Colonic mucosa (tissue), 4 donors: ENCODE measurements around the gene C1R. TPM values are rescaled to one million over a fixed set of nuclear protein-coding genes. Genes with fewer than 3 reads are reported as not detected.
"Not testable (repeated sequence)": the region's sequence is repeated elsewhere in the genome, so short reads cannot be mapped to it uniquely, and the experiment has no call there.

Source experiments
- DNase-seq: peaks from one replicate; pipeline ENCODE4 v3.0.0-alpha.2; 2020
- H3K27ac ChIP-seq: fragments of 200-600 bp; one replicate; pipeline ENCODE4 v1.8.0; 2021
- H3K27me3 ChIP-seq: fragments of 200-600 bp; one replicate; pipeline ENCODE4 v1.8.0; 2021
- H3K36me3 ChIP-seq: fragments of 200-600 bp; one replicate; pipeline ENCODE4 v1.8.0; 2021
- H3K4me1 ChIP-seq: fragments of 200-600 bp; one replicate; pipeline ENCODE4 v1.8.0; 2021; ENCODE audit warnings: mild to moderate bottlenecking
- H3K4me3 ChIP-seq: fragments of 200-600 bp; one replicate; pipeline ENCODE4 v1.8.0; 2021
- H3K9ac ChIP-seq, 2 donors: one replicate each; pipeline ENCODE4 v1.7.0; 2013; ENCODE audit warnings: control low read depth in 2 of 2, low read depth in 2 of 2, low read length in 2 of 2
- H3K9me3 ChIP-seq: fragments of 200-600 bp; one replicate; pipeline ENCODE4 v1.8.0; 2021
- CTCF ChIP-seq: fragments of 200-600 bp; IDR thresholded peaks from one replicate; pipeline ENCODE4 v1.8.0; 2022; ENCODE audit warnings: antibody characterized with exemption, mild to moderate bottlenecking
- intact Hi-C: fragments of 100-400 bp; cut with DNase I; formaldehyde crosslinking; loops from one replicate; pipeline ENCODE4 v1.14.1; 2022
- total RNA-seq, 2 donors: library from RNA; stranded (reverse); fragmentation: NEBNext Ultra II Directional in 1 of 2; extraction: Animal tissue kit (Norgen Biotek cat#: 25700) in 1 of 2; gene quantifications; one replicate each; pipeline ENCODE4 v1.2.1, GENCODE V29; 2021
- donor health status: healthy.
- donor health status: DM: no; HTN: no; CAD: no.
- donor health status: DM: no; HTN: no; CAD: no.

C1R gene
- total RNA-seq, 2 donors from 2014 or later: 40.1 to 104 TPM

GRCh38 chr12:7038591-7038990, 53.7 kb downstream of the C1R start:
- no peaks in the 10 kb centered on the region for H3K4me1 ChIP-seq
- no peak overlapping the region for H3K4me3 ChIP-seq
- no peak overlapping the region for H3K27ac ChIP-seq
- TF ChIP-seq CTCF: no peak
- intact Hi-C loops: no loop called here
- no peak for DNase-seq
- no peaks in the 10 kb centered on the region for H3K9me3 ChIP-seq
- no peak overlapping the region for H3K9ac ChIP-seq
- no peaks in the 10 kb centered on the region for H3K27me3 ChIP-seq
- H3K36me3 ChIP-seq: no peaks in the 10 kb centered on the region

DNA sequence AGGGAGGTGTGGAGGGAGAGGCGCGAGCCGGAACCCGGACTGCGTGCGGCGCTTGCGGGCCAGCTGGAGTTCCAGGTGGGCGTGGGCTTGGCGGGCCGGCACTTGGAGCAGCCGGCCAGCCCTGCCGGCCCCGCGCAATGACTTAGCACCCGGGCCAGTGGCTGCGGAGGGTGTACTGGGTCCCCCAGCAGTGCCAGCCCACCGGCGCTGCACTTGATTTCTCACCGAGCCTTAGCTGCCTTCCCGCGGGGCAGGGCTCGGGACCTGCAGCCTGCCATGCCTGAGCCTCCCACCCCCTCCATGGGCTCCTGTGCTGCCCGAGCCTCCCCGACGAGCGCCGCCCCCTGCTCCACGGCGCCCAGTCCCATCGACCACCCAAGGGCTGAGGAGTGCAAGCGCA, 54.8 kb downstream of the C1R start:
- H3K4me1 ChIP-seq, H3K9ac ChIP-seq, H3K27ac ChIP-seq, H3K27me3 ChIP-seq, intact Hi-C loops, DNase-seq, H3K9me3 ChIP-seq, H3K36me3 ChIP-seq, H3K4me3 ChIP-seq: not testable (repeated sequence)

GRCh38 chr12:7035463-7035862, 56.8 kb downstream of the C1R start:
- no peaks in the 10 kb centered on the region for H3K4me1 ChIP-seq
- no peak overlapping the region for H3K27ac ChIP-seq
- H3K9me3 ChIP-seq: no peaks in the 10 kb centered on the region
- no peak for DNase-seq
- no peaks in the 10 kb centered on the region for H3K36me3 ChIP-seq
- H3K27me3 ChIP-seq: no peaks in the 10 kb centered on the region
- H3K9ac ChIP-seq: no peak overlapping the region
- TF ChIP-seq CTCF: no peak
- H3K4me3 ChIP-seq: no peak overlapping the region
- intact Hi-C loops: no loop called here

DNA sequence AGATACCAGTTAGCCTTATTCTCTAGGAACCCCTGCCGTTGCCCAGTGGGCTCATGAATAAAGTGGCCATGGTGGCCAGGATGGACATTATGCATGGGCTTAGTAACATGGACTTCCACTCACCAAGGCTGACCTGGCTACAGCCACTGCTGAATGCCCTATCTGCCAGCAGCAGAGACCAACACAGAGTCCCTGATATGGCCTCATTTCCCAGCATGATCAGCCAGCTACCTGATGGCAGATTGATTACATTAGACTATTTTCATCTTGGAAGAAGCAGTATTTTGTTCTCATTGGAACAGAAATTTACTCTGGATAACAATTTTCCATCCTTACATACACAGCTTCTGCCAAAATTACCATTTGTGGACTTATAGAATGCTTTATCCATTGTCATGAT, 57.8 kb downstream of the C1R start:
- DNase-seq: no peak
- no peaks in the 10 kb centered on the region for H3K27me3 ChIP-seq
- no peaks in the 10 kb centered on the region for H3K9me3 ChIP-seq
- TF ChIP-seq CTCF: no peak
- H3K27ac ChIP-seq: no peak overlapping the region
- H3K9ac ChIP-seq: no peak overlapping the region
- intact Hi-C loops: no loop called here
- H3K4me1 ChIP-seq: no peaks in the 10 kb centered on the region
- no peaks in the 10 kb centered on the region for H3K36me3 ChIP-seq
- no peak overlapping the region for H3K4me3 ChIP-seq

DNA sequence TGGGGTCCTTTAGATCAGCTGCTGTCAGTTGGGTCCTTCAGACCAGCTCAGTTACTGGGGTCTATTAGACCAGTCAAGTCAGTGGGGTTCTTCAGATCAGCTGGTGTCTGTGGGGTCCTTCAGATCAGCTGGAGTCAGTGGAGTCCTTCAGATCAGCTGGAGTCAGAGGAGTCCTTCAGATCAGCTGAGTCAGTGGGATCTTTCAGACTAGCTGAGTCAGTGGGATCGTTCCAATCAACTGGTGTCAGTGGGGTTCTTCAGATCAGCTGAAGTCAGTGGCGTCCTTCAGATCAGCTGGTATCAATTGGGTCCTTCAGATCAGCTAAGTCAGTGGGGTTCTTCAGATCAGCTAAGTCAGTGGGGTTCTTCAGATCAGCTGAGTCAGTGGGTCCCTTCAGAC, 59.3 kb downstream of the C1R start:
- no peak for TF ChIP-seq CTCF
- no peak overlapping the region for H3K9ac ChIP-seq
- no peaks in the 10 kb centered on the region for H3K4me1 ChIP-seq
- H3K9me3 ChIP-seq: no peaks in the 10 kb centered on the region
- intact Hi-C loops: no loop called here
- DNase-seq: no peak
- no peak overlapping the region for H3K27ac ChIP-seq
- no peaks in the 10 kb centered on the region for H3K27me3 ChIP-seq
- H3K4me3 ChIP-seq: no peak overlapping the region
- H3K36me3 ChIP-seq: no peaks in the 10 kb centered on the region

DNA sequence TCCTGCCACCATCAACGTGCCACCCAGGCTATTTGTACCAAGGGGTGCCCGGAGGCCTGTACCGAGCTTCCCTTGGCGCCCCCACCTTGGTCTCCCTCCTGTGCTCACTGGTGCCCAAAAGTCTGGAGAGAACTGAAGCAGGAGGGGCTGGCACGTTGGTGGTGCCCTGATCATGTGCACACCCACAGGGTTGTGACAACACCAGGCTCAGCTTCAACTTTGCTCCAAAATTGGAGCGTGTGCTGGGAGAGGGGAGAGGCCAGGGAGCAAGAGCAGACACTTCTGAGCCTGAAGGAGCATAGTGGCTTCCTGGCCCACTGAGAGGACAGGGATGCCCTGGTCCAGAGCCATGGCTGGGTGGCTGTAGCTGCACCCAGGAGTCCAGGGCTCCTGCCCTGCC, 60.9 kb downstream of the C1R start:
- H3K4me1 ChIP-seq: no peaks in the 10 kb centered on the region
- H3K36me3 ChIP-seq: no peaks in the 10 kb centered on the region
- no peak overlapping the region for H3K27ac ChIP-seq
- intact Hi-C loops: no loop called here
- no peak for TF ChIP-seq CTCF
- H3K9ac ChIP-seq: no peak overlapping the region
- H3K9me3 ChIP-seq: no peaks in the 10 kb centered on the region
- no peaks in the 10 kb centered on the region for H3K27me3 ChIP-seq
- H3K4me3 ChIP-seq: no peak overlapping the region
- no peak for DNase-seq

Other genes starting within 250 kb of the C1R start
- 10 to 100 TPM; 11.4 to 63.7 TPM for gene CDCA3, start 241.2 kb downstream of the C1R start, total RNA-seq
- gene USP5, start 240.3 kb downstream of the C1R start, total RNA-seq: 100 to 1,000 TPM in 1 of 2 donors, 10 to 100 TPM in 1; 82.6 to 132 TPM
- 1,000 to 10,000 TPM; 1,097 to 1,106 TPM for gene TPI1, start 224.9 kb downstream of the C1R start, total RNA-seq
- 10 to 100 TPM in 1 of 2 donors, 1 to 10 TPM in 1; 8.4 to 19.8 TPM for gene SPSB2, start 219.1 kb downstream of the C1R start, total RNA-seq
- 1 to 10 TPM; 7.3 to 8.0 TPM for gene LRRC23, start 187.6 kb downstream of the C1R start, total RNA-seq
- 10 to 100 TPM in 1 of 2 donors, 1 to 10 TPM in 1; 7.6 to 15.7 TPM for gene ENO2, start 177.9 kb downstream of the C1R start, total RNA-seq
- 100 to 1,000 TPM in 1 of 2 donors, 10 to 100 TPM in 1; 67.5 to 103 TPM for gene ATN1, start 164.5 kb downstream of the C1R start, total RNA-seq
- not detected for gene RNU7-1, start 148.6 kb downstream of the C1R start, total RNA-seq
- gene C12orf57, start 148.4 kb downstream of the C1R start, total RNA-seq: 100 to 1,000 TPM; 114 to 206 TPM
- 10 to 100 TPM; 44.8 to 48.1 TPM for gene PTPN6, start 141.1 kb downstream of the C1R start, total RNA-seq
- gene PHB2, start 121.8 kb downstream of the C1R start, total RNA-seq: 100 to 1,000 TPM; 233 to 323 TPM
- gene EMG1, start 121.5 kb downstream of the C1R start, total RNA-seq: 10 to 100 TPM; 27.2 to 62.3 TPM
- gene LPCAT3, start 74.0 kb downstream of the C1R start, total RNA-seq: 10 to 100 TPM; 71.8 to 77.9 TPM
- 10 to 100 TPM; 35.8 to 97.2 TPM for gene C1S, start 31.7 kb downstream of the C1R start, total RNA-seq
- 10 to 100 TPM; 39.5 to 39.7 TPM for gene C1RL, start 16.8 kb upstream of the C1R start, total RNA-seq
- 1 to 10 TPM; 2.4 to 3.7 TPM for gene RBP5, start 36.4 kb upstream of the C1R start, total RNA-seq
- gene CLSTN3, start 37.9 kb upstream of the C1R start, total RNA-seq: 10 to 100 TPM; 13.6 to 17.0 TPM
- gene PEX5, start 97.2 kb upstream of the C1R start, total RNA-seq: 10 to 100 TPM; 31.4 to 35.4 TPM
- not detected for gene ACSM4, start 211.6 kb upstream of the C1R start, total RNA-seq